ENCODE measurements around the gene NELL1. TPM values are rescaled to one million over a fixed set of nuclear protein-coding genes. Genes with fewer than 3 reads are reported as not detected.

NELL1 gene
- total RNA-seq, 1 experiment from 2014 or later: not detected

DNA sequence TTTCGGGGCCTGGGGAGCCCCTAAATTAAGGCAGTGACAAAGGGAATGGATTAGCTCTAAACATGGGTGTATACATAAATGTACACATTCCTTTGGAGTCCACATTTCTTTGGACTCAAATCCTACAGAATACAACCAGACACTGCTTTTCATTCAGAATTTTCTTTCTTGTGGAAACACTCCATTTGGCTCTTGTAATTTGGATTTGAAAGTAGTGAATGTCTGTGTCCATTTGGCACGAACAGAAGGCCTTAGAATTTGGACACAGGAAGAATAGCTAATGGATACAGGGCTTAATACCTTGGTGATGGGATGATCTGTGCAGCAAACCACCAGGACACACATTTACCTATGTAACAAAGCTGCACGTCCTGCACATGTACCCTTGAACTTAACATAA lies 399.5 kb downstream of the NELL1 start:
- H3K36me3 Mint-ChIP-seq (ENCODE audit: insufficient read depth, unreplicated experiment): no peaks in the 10 kb centered on the region
- Histone ChIP-seq H3K4me1 (no peaks in the 10 kb centered on the region; the same call in 1 of the 2 replicates), H3K27me3 (replicated peaks; ENCODE audit: control insufficient read depth, insufficient read depth, low read length) (no peaks in the 10 kb centered on the region), H3K36me3 (ENCODE audit: control insufficient read depth, insufficient read depth, low read length) (no peaks in the 10 kb centered on the region), H3K9me3 (no peaks in the 10 kb centered on the region), H3K4me3 (ENCODE audit: low read depth, low read length) (no peak overlapping the region)
- no peaks in the 10 kb centered on the region for H3K4me1 Mint-ChIP-seq (ENCODE audit: low read depth, unreplicated experiment)
- no peaks in the 10 kb centered on the region for H3K27me3 Mint-ChIP-seq (ENCODE audit: insufficient read depth, unreplicated experiment)
- no peaks in the 10 kb centered on the region for H3K9me3 Mint-ChIP-seq (ENCODE audit: unreplicated experiment)
- no peak overlapping the region for H3K27ac Mint-ChIP-seq (ENCODE audit: unreplicated experiment)
- ChIA-PET CTCF (no interaction called here), POLR2A (no interaction called here)
- no TSS peak for BruUV-seq (replicated peaks)
- no peak overlapping the region for H3K4me3 Mint-ChIP-seq (ENCODE audit: unreplicated experiment)
- DNase-seq: no peak
- intact Hi-C loops (cut with micrococcal nuclease; ENCODE audit: unreplicated experiment): no loop called here
- TF ChIP-seq, protein P1, sequence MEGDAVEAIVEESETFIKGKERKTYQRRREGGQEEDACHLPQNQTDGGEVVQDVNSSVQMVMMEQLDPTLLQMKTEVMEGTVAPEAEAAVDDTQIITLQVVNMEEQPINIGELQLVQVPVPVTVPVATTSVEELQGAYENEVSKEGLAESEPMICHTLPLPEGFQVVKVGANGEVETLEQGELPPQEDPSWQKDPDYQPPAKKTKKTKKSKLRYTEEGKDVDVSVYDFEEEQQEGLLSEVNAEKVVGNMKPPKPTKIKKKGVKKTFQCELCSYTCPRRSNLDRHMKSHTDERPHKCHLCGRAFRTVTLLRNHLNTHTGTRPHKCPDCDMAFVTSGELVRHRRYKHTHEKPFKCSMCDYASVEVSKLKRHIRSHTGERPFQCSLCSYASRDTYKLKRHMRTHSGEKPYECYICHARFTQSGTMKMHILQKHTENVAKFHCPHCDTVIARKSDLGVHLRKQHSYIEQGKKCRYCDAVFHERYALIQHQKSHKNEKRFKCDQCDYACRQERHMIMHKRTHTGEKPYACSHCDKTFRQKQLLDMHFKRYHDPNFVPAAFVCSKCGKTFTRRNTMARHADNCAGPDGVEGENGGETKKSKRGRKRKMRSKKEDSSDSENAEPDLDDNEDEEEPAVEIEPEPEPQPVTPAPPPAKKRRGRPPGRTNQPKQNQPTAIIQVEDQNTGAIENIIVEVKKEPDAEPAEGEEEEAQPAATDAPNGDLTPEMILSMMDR (IDR thresholded peaks at IDR 0.05; ENCODE audit: insufficient read depth in 1 of 2, low read depth in 1 of 2, low read length in 1 of 2, severe bottlenecking in 1 of 2, unreplicated experiment in 1 of 2): no peak

DNA sequence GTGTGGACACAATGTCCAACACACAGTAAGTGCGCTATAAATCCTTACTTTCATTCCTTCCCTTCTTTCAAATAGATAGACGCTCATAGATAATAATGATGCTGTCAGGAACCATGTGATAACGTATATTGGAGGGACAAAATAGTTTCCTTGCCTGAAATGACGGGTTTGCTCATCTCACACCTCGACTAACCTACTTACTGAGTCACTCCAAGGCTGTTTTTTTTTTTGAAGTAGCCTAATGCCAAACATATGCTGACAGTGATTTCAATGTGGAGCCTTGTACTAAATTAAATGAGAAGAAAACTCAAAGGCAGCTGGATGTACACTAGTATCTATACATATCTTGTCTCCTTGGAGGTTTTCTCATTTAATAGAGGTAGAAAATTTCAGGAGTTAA lies 400.5 kb downstream of the NELL1 start:
- POLR2A ChIA-PET: no interaction called here
- no peaks in the 10 kb centered on the region for H3K9me3 Mint-ChIP-seq (ENCODE audit: unreplicated experiment)
- no peak overlapping the region for H3K4me3 Mint-ChIP-seq (ENCODE audit: unreplicated experiment)
- intact Hi-C loops (cut with micrococcal nuclease; ENCODE audit: unreplicated experiment): no loop called here
- no peaks in the 10 kb centered on the region for H3K27me3 ChIP-seq (replicated peaks; ENCODE audit: control insufficient read depth, insufficient read depth, low read length)
- no TSS peak for BruUV-seq (replicated peaks)
- TF ChIP-seq, protein P1 (IDR thresholded peaks at IDR 0.05; ENCODE audit: insufficient read depth in 1 of 2, low read depth in 1 of 2, low read length in 1 of 2, severe bottlenecking in 1 of 2, unreplicated experiment in 1 of 2): no peak
- H3K4me3 ChIP-seq (ENCODE audit: low read depth, low read length): no peak overlapping the region
- no peaks in the 10 kb centered on the region; the same call in 1 of the 2 replicates for H3K4me1 ChIP-seq
- H3K4me1 Mint-ChIP-seq (ENCODE audit: low read depth, unreplicated experiment): no peaks in the 10 kb centered on the region
- CTCF ChIA-PET: no interaction called here
- DNase-seq: no peak
- H3K27ac Mint-ChIP-seq (ENCODE audit: unreplicated experiment): no peak overlapping the region
- no peaks in the 10 kb centered on the region for H3K27me3 Mint-ChIP-seq (ENCODE audit: insufficient read depth, unreplicated experiment)
- no peaks in the 10 kb centered on the region for H3K36me3 Mint-ChIP-seq (ENCODE audit: insufficient read depth, unreplicated experiment)
- no peaks in the 10 kb centered on the region for H3K9me3 ChIP-seq
- H3K36me3 ChIP-seq (ENCODE audit: control insufficient read depth, insufficient read depth, low read length): no peaks in the 10 kb centered on the region

DNA sequence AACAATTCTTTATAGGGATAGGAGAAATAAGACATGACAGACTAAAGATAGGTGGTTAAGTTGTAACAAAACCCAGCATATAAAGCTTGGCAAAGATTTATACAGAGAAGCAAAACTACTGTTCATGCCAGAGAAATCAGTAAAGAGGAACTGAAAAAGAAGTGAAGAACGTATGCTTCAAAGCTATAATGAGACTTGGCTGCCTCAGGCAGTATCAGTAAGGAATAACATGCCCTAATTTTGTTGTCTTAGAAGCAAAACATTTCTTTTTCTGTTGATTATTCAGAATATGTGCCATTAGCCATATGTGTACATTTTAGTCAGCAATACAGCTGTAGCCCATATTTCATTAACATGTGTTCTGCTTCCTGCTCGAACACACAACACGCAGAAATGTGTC lies 403.2 kb downstream of the NELL1 start:
- Mint-ChIP-seq H3K36me3 (ENCODE audit: insufficient read depth, unreplicated experiment) (no peaks in the 10 kb centered on the region), H3K27ac (ENCODE audit: unreplicated experiment) (no peak overlapping the region), H3K9me3 (ENCODE audit: unreplicated experiment) (no peaks in the 10 kb centered on the region), H3K27me3 (ENCODE audit: insufficient read depth, unreplicated experiment) (no peaks in the 10 kb centered on the region), H3K4me3 (ENCODE audit: unreplicated experiment) (no peak overlapping the region), H3K4me1 (ENCODE audit: low read depth, unreplicated experiment) (no peaks in the 10 kb centered on the region)
- ChIA-PET POLR2A (no interaction called here), CTCF (no interaction called here)
- BruUV-seq (replicated peaks): no TSS peak
- Histone ChIP-seq H3K36me3 (ENCODE audit: control insufficient read depth, insufficient read depth, low read length) (no peaks in the 10 kb centered on the region), H3K4me3 (ENCODE audit: low read depth, low read length) (no peak overlapping the region), H3K27me3 (replicated peaks; ENCODE audit: control insufficient read depth, insufficient read depth, low read length) (no peaks in the 10 kb centered on the region), H3K9me3 (no peaks in the 10 kb centered on the region), H3K4me1 (no peaks in the 10 kb centered on the region; the same call in 1 of the 2 replicates)
- intact Hi-C loops (cut with micrococcal nuclease; ENCODE audit: unreplicated experiment): no loop called here
- DNase-seq: no peak
- TF ChIP-seq, protein P1 (IDR thresholded peaks at IDR 0.05; ENCODE audit: insufficient read depth in 1 of 2, low read depth in 1 of 2, low read length in 1 of 2, severe bottlenecking in 1 of 2, unreplicated experiment in 1 of 2): no peak

Data from Caco-2 (cell line).